GM18511 (cell line): ENCODE results near the gene STARD13.
A peak's percentile ranks its signal among the peaks of the same experiment; 100 is the strongest.

Source experiments
- ATAC-seq: cut with Tn5 transposase; IDR thresholded peaks from one replicate; pipeline ENCODE4 v1.9.1; 2021; ENCODE audit warnings: mild to moderate bottlenecking, moderate library complexity; ENCODE audit not compliant: unreplicated experiment

The STARD13 gene

GRCh38 chr13:33310245-33311038, 24.9 kb upstream of the STARD13 start:
- ATAC-seq, result no peak

GRCh38 chr13:33308863-33309262, 23.3 kb upstream of the STARD13 start:
- no peak for ATAC-seq

- ATAC-seq, result no peak
Observed at GRCh38 chr13:33307843-33308242, 22.3 kb upstream of the STARD13 start.

GRCh38 chr13:33303855-33304597, 18.5 kb upstream of the STARD13 start:
- no peak for ATAC-seq

GRCh38 chr13:33299626-33300025, 14.1 kb upstream of the STARD13 start:
- ATAC-seq, result no peak

GRCh38 chr13:33296793-33297425, 11.4 kb upstream of the STARD13 start:
- no peak for ATAC-seq

GRCh38 chr13:33292712-33293111, 7.2 kb upstream of the STARD13 start:
- ATAC-seq, result no peak

GRCh38 chr13:33290421-33290965, 4.9 kb upstream of the STARD13 start:
- no peak for ATAC-seq

GRCh38 chr13:33289966-33290365, 4.4 kb upstream of the STARD13 start:
- no peak for ATAC-seq

GRCh38 chr13:33287142-33287882, 1.8 kb upstream of the STARD13 start:
- ATAC-seq, result no peak

GRCh38 chr13:33286128-33286527, 573 bp upstream of the STARD13 start:
- no peak for ATAC-seq

- peak; percentile 21 for ATAC-seq
Observed at GRCh38 chr13:33284916-33285315, 639 bp downstream of the STARD13 start.

GRCh38 chr13:33284031-33284430, 1.5 kb downstream of the STARD13 start:
- no peak for ATAC-seq

- no peak for ATAC-seq
Observed at GRCh38 chr13:33283195-33283911, 2.2 kb downstream of the STARD13 start.

- no peak for ATAC-seq
Observed at GRCh38 chr13:33281951-33282595, 3.5 kb downstream of the STARD13 start.

GRCh38 chr13:33280923-33281322, 4.6 kb downstream of the STARD13 start:
- ATAC-seq, result no peak

GRCh38 chr13:33280279-33280905, 5.2 kb downstream of the STARD13 start:
- no peak for ATAC-seq

GRCh38 chr13:33279414-33280278, 5.9 kb downstream of the STARD13 start:
- no peak for ATAC-seq
